ENCODE measurements around the gene SORBS1. TPM values are rescaled to one million over a fixed set of nuclear protein-coding genes. Genes with fewer than 3 reads are reported as not detected.

The SORBS1 gene
- total RNA-seq, 2 experiments from 2014 or later, result 0.24 to 0.47 TPM

DNA sequence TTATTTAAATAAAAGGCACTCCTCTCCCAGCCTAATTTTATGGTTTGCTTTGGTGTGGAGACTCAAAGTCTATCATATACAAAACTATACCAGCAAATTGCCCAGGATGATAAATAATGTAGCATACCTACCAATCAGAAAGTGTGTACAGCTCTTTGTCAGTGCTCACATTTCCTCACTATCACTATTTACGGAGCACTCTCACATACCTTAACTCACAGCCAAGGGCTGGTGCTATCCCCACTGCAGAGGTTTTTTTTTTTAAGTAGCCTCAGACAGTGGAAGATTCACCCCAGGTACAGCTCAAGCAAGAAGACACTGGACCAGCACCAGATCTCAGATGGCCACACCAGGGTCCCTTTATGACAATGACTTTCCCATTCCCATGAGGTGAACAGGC, 272.9 kb downstream of the SORBS1 start:
- Mint-ChIP-seq H3K36me3 (ENCODE audit: low read depth) (no peaks in the 10 kb centered on the region), H3K27me3 (ENCODE audit: low read depth) (peaks cover 61% of the 10 kb centered on the region), H3K27ac (no peak overlapping the region), H3K9me3 (ENCODE audit: insufficient read depth) (no peaks in the 10 kb centered on the region), H3K4me1 (ENCODE audit: low read depth) (peaks cover 15% of the 10 kb centered on the region), H3K4me3 (no peak overlapping the region)
- DNase-seq (no peak), ATAC-seq (no peak)
- ChIA-PET POLR2A (no interaction called here), CTCF (interaction anchor here (1.6 kb wide), 1 partner anchor 74 kb away, joined by 3 read pairs; no protein-coding TSS in a partner anchor)

DNA sequence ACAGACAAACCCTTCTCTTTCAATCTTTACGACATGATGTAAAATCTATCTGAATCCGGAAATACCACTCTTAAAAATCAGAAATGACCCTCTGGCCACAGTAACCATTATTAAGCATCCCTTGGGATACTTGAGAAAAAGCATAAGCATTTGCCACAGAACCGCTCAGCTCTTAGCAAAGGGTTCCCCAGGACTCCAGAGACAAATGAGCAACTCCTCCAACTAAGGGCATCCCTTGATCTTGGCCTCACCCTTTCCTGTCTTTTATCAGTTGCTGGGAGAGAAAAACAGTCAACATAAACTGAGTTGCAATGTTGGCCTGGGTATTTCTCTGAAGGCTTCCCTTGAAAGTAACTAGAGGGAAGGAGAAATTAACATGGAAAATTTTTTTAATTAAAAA, 273.9 kb downstream of the SORBS1 start:
- Mint-ChIP-seq H3K4me1 (ENCODE audit: low read depth) (peaks cover 12% of the 10 kb centered on the region), H3K36me3 (ENCODE audit: low read depth) (no peaks in the 10 kb centered on the region), H3K27ac (no peak overlapping the region), H3K9me3 (ENCODE audit: insufficient read depth) (no peaks in the 10 kb centered on the region), H3K4me3 (no peak overlapping the region), H3K27me3 (ENCODE audit: low read depth) (peaks cover 52% of the 10 kb centered on the region)
- ChIA-PET CTCF (interaction anchor here (1.6 kb wide), 1 partner anchor 75 kb away, joined by 3 read pairs; no protein-coding TSS in a partner anchor), POLR2A (no interaction called here)
- no peak for DNase-seq
- no peak for ATAC-seq

DNA sequence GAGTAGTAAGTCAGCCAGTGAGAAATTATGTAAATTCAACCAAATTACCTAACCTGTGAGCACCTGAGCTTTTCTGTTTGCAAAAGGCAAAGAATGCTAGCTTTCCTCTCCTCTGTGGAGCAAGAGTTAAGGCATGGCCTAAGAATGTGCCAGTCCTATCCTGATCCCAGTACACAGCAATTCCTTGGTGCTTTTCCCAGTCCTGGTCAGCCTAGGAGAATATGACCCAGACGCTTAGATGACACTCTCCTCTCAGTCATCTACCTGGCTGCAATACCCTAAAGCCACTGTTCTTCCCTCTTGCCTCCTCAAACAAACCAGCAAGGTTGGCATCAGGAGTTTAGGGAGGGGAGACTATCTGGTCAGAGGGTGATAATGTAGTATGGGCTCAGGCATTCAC, 274.5 kb downstream of the SORBS1 start:
- no peak overlapping the region for H3K27ac Mint-ChIP-seq
- no peak for DNase-seq
- peaks cover 11% of the 10 kb centered on the region for H3K4me1 Mint-ChIP-seq (ENCODE audit: low read depth)
- H3K27me3 Mint-ChIP-seq (ENCODE audit: low read depth), result peaks cover 49% of the 10 kb centered on the region
- no peaks in the 10 kb centered on the region for H3K9me3 Mint-ChIP-seq (ENCODE audit: insufficient read depth)
- ChIA-PET POLR2A (no interaction called here), CTCF (interaction anchor here (1.4 kb wide), 1 partner anchor 20 kb away, joined by 4 read pairs; no protein-coding TSS in a partner anchor)
- ATAC-seq, result no peak
- H3K4me3 Mint-ChIP-seq, result no peak overlapping the region
- no peaks in the 10 kb centered on the region for H3K36me3 Mint-ChIP-seq (ENCODE audit: low read depth)

DNA sequence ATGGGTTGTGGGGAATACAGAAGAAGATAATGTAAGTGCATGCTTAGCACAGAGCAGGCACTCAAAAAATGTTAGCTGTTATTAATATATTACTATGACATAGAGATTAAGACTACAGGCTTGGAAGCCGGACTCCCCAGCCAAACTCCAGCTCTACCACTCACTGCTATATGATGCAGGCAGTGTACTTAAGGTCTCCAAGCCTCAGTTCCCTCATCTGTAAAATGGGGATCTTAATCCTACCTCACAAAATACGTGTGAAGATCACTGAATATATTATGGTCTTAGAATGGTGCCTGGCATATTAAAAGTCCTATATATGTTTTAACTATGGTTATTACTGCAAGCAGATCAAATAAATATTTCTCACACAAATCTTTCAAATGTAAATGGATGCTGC, 275.6 kb downstream of the SORBS1 start:
- Mint-ChIP-seq H3K9me3 (ENCODE audit: insufficient read depth) (no peaks in the 10 kb centered on the region), H3K4me3 (no peak overlapping the region), H3K4me1 (ENCODE audit: low read depth) (peaks cover 6% of the 10 kb centered on the region), H3K27me3 (ENCODE audit: low read depth) (peaks cover 46% of the 10 kb centered on the region), H3K36me3 (ENCODE audit: low read depth) (no peaks in the 10 kb centered on the region), H3K27ac (no peak overlapping the region)
- DNase-seq (no peak), ATAC-seq (no peak)
- CTCF ChIA-PET, result interaction anchor here (1.4 kb wide), 1 partner anchor 21 kb away, joined by 4 read pairs; no protein-coding TSS in a partner anchor
- POLR2A ChIA-PET, result no interaction called here

DNA sequence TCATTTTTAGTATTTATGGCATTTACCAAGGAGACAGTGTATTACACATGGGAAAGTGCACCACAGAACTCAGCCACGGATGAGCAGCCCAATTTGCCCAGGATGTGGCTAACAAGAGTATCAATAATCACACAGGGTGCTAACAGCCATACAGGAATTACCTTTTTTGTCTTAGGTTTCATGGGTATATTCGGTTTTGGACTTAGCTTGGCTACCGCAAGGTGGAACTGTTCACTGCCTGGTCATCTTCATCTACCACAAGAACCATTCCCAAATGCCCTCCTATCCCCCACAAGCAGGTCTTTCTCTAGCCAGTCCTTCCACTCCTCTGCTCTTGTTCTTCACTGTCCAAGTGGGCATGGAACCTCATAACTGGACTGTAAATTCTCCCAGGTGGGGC, 276.4 kb downstream of the SORBS1 start:
- no peak for DNase-seq
- Mint-ChIP-seq H3K36me3 (ENCODE audit: low read depth) (no peaks in the 10 kb centered on the region), H3K4me3 (no peak overlapping the region), H3K4me1 (ENCODE audit: low read depth) (peaks cover under 1% of the 10 kb centered on the region), H3K27me3 (ENCODE audit: low read depth) (peaks cover 41% of the 10 kb centered on the region), H3K9me3 (ENCODE audit: insufficient read depth) (no peaks in the 10 kb centered on the region), H3K27ac (no peak overlapping the region)
- ChIA-PET POLR2A (no interaction called here), CTCF (no interaction called here)
- ATAC-seq, result no peak

DNA sequence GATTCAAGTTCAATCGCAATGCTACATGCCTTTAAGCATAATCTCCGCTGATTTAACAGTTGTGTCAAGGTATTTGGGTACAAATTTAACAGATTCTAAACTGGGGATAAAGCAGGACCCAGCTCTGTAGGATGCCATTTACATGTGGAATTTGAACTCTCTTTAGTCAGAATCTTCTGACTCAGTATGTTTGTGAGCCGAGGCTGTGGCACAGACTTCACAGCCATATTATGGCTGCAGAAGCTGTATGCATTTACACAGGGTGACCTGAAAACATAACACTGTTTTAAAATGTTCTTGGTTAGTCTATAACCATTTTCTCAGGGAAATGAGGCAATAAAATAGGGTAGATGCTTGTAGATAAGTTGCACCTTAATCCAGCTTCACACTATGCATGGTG, 279.1 kb downstream of the SORBS1 start:
- no peaks in the 10 kb centered on the region for H3K36me3 Mint-ChIP-seq (ENCODE audit: low read depth)
- no peaks in the 10 kb centered on the region for H3K9me3 Mint-ChIP-seq (ENCODE audit: insufficient read depth)
- POLR2A ChIA-PET, result no interaction called here
- no peak overlapping the region for H3K27ac Mint-ChIP-seq
- H3K4me3 Mint-ChIP-seq, result no peak overlapping the region
- peaks cover 20% of the 10 kb centered on the region for H3K27me3 Mint-ChIP-seq (ENCODE audit: low read depth)
- CTCF ChIA-PET, result interaction anchor here (1.6 kb wide), 1 partner anchor 39 kb away, joined by 5 read pairs; no protein-coding TSS in a partner anchor
- no peaks in the 10 kb centered on the region for H3K4me1 Mint-ChIP-seq (ENCODE audit: low read depth)
- ATAC-seq (no peak), DNase-seq (no peak)

DNA sequence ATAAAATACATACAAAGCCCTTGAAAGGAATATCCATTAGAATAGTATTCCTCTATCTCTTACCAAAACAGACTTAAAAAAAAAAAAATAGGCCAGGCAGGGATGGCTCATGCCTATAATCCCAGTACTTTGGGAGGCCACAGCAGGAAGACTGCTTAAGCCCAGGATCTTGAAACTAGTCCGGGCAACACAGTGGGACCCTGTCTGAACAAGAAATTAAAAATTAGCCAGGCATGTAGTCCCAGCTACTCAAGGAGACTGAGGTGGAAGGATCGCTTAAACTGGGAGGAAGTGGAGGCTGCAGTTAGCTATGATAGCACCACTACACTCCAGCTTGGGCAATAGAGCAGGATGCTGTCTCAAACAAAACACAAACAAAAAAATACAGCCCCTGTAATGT, 280.0 kb downstream of the SORBS1 start:
- H3K4me3 Mint-ChIP-seq, result no peak overlapping the region
- no peaks in the 10 kb centered on the region for H3K36me3 Mint-ChIP-seq (ENCODE audit: low read depth)
- ChIA-PET CTCF (no interaction called here), POLR2A (no interaction called here)
- no peaks in the 10 kb centered on the region for H3K9me3 Mint-ChIP-seq (ENCODE audit: insufficient read depth)
- peaks cover 15% of the 10 kb centered on the region for H3K27me3 Mint-ChIP-seq (ENCODE audit: low read depth)
- no peaks in the 10 kb centered on the region for H3K4me1 Mint-ChIP-seq (ENCODE audit: low read depth)
- H3K27ac Mint-ChIP-seq, result no peak overlapping the region
- DNase-seq (no peak), ATAC-seq (no peak)

DNA sequence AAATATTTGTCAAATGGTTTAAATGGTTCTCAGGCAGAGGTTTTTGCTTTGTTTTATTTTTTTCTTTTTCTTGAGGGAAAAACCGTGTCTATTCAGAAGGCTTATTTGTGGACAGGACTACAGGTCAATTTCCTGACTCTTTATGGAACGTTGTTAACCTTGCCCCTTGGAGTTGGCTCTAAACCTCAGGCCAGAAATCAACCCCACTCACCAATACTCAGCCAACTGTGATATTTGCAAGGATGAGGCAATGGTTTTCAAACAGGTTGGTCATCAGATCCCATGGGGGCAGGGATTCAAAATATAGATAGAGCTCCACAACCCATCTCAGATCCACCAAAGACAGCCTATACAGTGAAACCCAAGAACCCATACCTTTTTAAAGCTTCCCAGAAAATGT, 280.5 kb downstream of the SORBS1 start:
- no peak for DNase-seq
- Mint-ChIP-seq H3K27me3 (ENCODE audit: low read depth) (peaks cover 15% of the 10 kb centered on the region), H3K9me3 (ENCODE audit: insufficient read depth) (no peaks in the 10 kb centered on the region), H3K36me3 (ENCODE audit: low read depth) (no peaks in the 10 kb centered on the region), H3K27ac (no peak overlapping the region), H3K4me3 (no peak overlapping the region), H3K4me1 (ENCODE audit: low read depth) (no peaks in the 10 kb centered on the region)
- CTCF ChIA-PET, result no interaction called here
- POLR2A ChIA-PET, result no interaction called here
- no peak for ATAC-seq

DNA sequence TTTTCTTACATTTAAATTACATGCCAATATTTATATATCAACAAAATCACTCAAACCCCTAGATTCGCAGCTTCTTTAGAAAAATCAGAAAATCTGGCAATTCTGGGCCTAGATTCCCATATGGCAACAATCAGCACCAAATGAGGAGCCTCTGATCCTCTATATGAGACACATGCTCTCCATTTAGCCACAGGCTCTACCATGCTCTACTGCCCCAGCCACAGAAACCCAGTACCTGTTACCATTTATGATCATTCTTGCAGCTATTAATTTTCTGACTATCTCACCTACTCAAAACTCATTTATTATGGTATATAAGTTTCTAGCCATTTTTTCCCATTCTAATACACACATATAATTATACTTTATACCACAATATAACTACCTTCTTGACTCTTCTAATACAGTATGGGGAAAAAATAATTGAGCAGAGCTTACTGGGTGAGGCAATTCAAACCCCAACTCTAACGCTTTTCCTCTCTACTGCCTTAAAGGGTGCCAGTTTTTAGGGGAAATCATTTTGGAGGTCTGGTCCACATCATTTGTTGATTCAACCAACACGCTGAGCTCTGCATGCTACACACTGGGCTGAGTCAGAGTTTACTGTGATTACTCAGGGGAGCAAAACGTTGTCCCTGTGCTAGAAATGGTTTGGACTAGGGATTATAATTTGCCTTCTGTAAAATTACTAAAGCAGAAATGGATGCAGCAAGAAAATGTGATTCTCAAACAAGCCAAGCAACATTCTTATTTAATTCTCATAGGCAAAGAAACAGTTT, 281.9 kb downstream of the SORBS1 start:
- no peaks in the 10 kb centered on the region for H3K36me3 Mint-ChIP-seq (ENCODE audit: low read depth)
- peaks cover 10% of the 10 kb centered on the region for H3K27me3 Mint-ChIP-seq (ENCODE audit: low read depth)
- no peaks in the 10 kb centered on the region for H3K9me3 Mint-ChIP-seq (ENCODE audit: insufficient read depth)

DNA sequence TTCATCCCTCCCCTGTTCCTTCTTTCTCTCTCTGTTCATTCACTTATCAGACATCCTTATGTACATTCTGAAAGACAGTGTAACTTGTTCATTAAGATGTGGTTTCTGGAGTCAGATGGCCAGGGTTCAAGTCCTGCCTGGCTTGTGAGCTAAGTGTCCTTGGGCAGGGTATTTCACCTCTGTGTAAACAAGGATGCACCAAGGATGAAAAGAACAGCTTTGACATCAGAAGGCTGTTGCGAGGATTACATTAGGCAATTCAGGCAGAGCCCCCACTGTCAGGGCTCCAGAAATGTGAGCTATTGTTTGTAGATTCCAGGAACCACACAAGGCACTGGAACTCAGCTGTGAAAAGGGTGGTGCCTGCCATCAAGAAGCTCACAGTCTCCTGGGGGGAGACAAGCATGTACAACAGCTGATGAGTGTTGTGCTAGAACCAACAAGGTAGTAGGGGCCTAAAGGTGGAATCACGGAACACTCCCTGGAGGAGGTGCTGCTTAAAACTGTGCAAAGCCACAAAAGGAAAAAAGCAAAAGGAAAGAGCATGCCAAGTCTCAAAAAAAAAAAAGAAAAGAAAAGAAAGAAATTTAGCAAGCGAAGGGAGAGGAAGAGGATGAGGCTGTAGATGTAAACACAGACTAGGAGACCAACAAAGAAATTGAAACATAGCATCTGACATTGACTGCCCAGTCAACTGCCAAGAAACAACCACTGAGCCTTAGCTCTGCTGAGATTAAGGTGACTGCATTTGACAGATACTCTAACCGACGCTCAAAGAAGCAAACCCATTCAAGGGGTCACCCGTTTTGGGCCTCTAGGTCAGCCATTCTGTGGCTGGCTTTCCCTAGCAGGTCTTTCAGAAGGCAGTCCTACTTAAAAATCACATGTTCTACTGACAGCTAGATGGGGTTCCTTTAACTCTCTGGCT, 282.8 kb downstream of the SORBS1 start:
- ATAC-seq (no peak), DNase-seq (no peak)
- H3K4me3 Mint-ChIP-seq, result no peak overlapping the region
- H3K27me3 Mint-ChIP-seq (ENCODE audit: low read depth), result peaks cover 5% of the 10 kb centered on the region
- ChIA-PET CTCF (interaction anchor here (1.4 to 1.9 kb wide), 3 partner anchors 32 to 35 kb away, joined by 3 to 7 read pairs (median 4); no protein-coding TSS in a partner anchor), POLR2A (no interaction called here)
- no peaks in the 10 kb centered on the region for H3K9me3 Mint-ChIP-seq (ENCODE audit: insufficient read depth)
- H3K36me3 Mint-ChIP-seq (ENCODE audit: low read depth), result no peaks in the 10 kb centered on the region
- no peak overlapping the region for H3K27ac Mint-ChIP-seq
- no peaks in the 10 kb centered on the region for H3K4me1 Mint-ChIP-seq (ENCODE audit: low read depth)

More for the DNA sequence above, 281.9 kb downstream of the SORBS1 start:
- ATAC-seq (no peak), DNase-seq (no peak)
- ChIA-PET POLR2A (no interaction called here), CTCF (interaction anchor here (1.4 to 1.9 kb wide), 2 partner anchors 33 to 36 kb away, joined by 4 to 7 read pairs; no protein-coding TSS in a partner anchor)
- H3K4me1 Mint-ChIP-seq (ENCODE audit: low read depth), result no peaks in the 10 kb centered on the region
- H3K27ac Mint-ChIP-seq, result no peak overlapping the region
- no peak overlapping the region for H3K4me3 Mint-ChIP-seq

DNA sequence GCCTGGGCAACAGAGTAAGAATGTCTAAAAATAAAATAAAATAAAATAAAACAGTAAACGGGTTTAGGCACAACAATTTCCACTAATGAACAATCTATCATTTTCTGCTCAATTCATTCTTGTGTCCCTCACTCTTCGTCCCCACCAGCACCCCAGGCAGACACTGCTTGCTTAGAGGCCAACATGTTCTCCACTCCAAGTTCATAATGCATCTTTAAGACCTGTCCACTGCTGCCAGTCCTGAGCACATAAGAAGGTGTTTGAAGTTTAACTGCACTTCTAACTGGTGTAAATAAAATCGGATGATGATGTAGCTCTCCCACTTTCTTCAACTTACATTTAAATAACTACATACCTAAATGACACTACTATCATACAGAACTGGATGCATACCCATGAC, 283.6 kb downstream of the SORBS1 start:
- Mint-ChIP-seq H3K36me3 (ENCODE audit: low read depth) (no peaks in the 10 kb centered on the region), H3K9me3 (ENCODE audit: insufficient read depth) (no peaks in the 10 kb centered on the region), H3K27me3 (ENCODE audit: low read depth) (peaks cover 5% of the 10 kb centered on the region), H3K4me1 (ENCODE audit: low read depth) (no peaks in the 10 kb centered on the region), H3K4me3 (no peak overlapping the region), H3K27ac (no peak overlapping the region)
- DNase-seq (no peak), ATAC-seq (no peak)
- CTCF ChIA-PET, result interaction anchor here (1.4 kb wide), 2 partner anchors 31 to 34 kb away, joined by 3 to 4 read pairs; no protein-coding TSS in a partner anchor
- POLR2A ChIA-PET, result no interaction called here

DNA sequence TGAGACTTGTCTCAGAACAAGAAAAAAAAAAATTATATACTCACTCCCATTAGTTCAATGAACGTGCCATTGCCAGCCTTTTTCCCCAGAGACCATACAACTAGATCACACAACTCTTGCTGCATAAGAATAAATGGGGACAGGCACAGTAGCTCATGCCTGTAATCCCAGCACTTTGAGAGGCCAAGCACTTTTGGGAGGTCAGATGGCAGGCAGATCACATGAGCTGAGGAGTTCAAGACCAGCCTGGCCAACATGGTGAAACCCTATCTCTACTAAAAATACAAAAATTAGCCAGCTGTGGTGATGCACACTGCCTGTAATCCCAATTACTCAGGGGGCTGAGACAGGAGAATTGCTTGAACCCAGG, 284.0 kb downstream of the SORBS1 start:
- H3K36me3 Mint-ChIP-seq (ENCODE audit: low read depth), result no peaks in the 10 kb centered on the region
- CTCF ChIA-PET, result interaction anchor here (1.4 kb wide), 1 partner anchor 31 kb away, joined by 3 read pairs; no protein-coding TSS in a partner anchor

More for the DNA sequence above, 284.0 kb downstream of the SORBS1 start:
- ATAC-seq (no peak), DNase-seq (no peak)
- POLR2A ChIA-PET, result no interaction called here
- Mint-ChIP-seq H3K4me1 (ENCODE audit: low read depth) (no peaks in the 10 kb centered on the region), H3K27ac (no peak overlapping the region), H3K27me3 (ENCODE audit: low read depth) (peaks cover 5% of the 10 kb centered on the region), H3K4me3 (no peak overlapping the region), H3K9me3 (ENCODE audit: insufficient read depth) (no peaks in the 10 kb centered on the region)
